IMR-90 (cell line): ENCODE results near the gene PREB. TPM values are rescaled to one million over a fixed set of nuclear protein-coding genes. Genes with fewer than 3 reads are reported as not detected.

Source experiments
- ATAC-seq: fragments of 200-7000 bp; cut with Tn5 transposase; 2 replicates; pipeline ENCODE4 v1.9.1; 2020; ENCODE audit warnings: low read depth, mild to moderate bottlenecking, moderate library complexity
- BruUV-seq: library from RNA; stranded (reverse); fragments of 400-500 nt; replicated peaks from 2 replicates; lab custom pipeline; 2021; lab: Mats Ljungman, UMichigan
- CTCF ChIA-PET: fragments of 300-600 bp; formaldehyde crosslinking; extraction: SDS; loops from one replicate; lab custom pipeline; 2021; ENCODE audit warnings: antibody characterized with exemption; lab: Yijun Ruan, JAX
- POLR2A ChIA-PET: fragments of 300-600 bp; sonication (Branson Sonifier 250); formaldehyde crosslinking; loops from one replicate; lab custom pipeline; 2022; ENCODE audit warnings: antibody characterized with exemption; ENCODE audit not compliant: unreplicated experiment; lab: Charles Lee
- DNase-seq: peaks from one replicate; pipeline ENCODE4 v3.0.0; 2013
- H2AFZ ChIP-seq: replicated peaks from 2 replicates; pipeline ENCODE3; 2013; ENCODE audit warnings: low read length, mild to moderate bottlenecking; ENCODE audit not compliant: poor library complexity
- H2AK5ac ChIP-seq: 2 replicates; pipeline ENCODE4 v1.6.1; 2013; ENCODE audit warnings: low read depth, low read length, inconsistent platforms
- H2AK9ac ChIP-seq: replicated peaks from 2 replicates; pipeline ENCODE3; 2013; ENCODE audit warnings: mild to moderate bottlenecking, low read depth, low read length, moderate library complexity; ENCODE audit not compliant: poor library complexity
- H2BK120ac ChIP-seq: 2 replicates; pipeline ENCODE4 v1.6.1; 2013; ENCODE audit warnings: low read depth, low read length, inconsistent platforms
- H2BK15ac ChIP-seq: 3 replicates; pipeline ENCODE4 v1.6.1; 2013; ENCODE audit warnings: low read depth, low read length, inconsistent platforms
- H2BK20ac ChIP-seq: 2 replicates; pipeline ENCODE4 v1.6.1; 2013; ENCODE audit warnings: low read depth, mild to moderate bottlenecking, inconsistent platforms, low read length, moderate library complexity
- H2BK5ac ChIP-seq: 2 replicates; pipeline ENCODE4 v1.6.1; 2013; ENCODE audit warnings: mild to moderate bottlenecking, low read depth, low read length, inconsistent platforms; ENCODE audit not compliant: poor library complexity, severe bottlenecking
- H3K14ac ChIP-seq: replicated peaks from 2 replicates; pipeline ENCODE4 v1.6.1; 2013; ENCODE audit warnings: low read depth, low read length, inconsistent platforms
- H3K18ac ChIP-seq: 2 replicates; pipeline ENCODE4 v1.6.1; 2013; ENCODE audit warnings: low read depth, low read length, control low read depth
- H3K23ac ChIP-seq: 2 replicates; pipeline ENCODE4 v1.6.1; 2013; ENCODE audit warnings: low read depth, low read length, inconsistent platforms
- H3K27ac ChIP-seq: 2 replicates; pipeline ENCODE4 v1.5.1; 2013; ENCODE audit warnings: mild to moderate bottlenecking, control low read depth, low read length; ENCODE audit not compliant: insufficient read depth
- H3K27me3 ChIP-seq: 2 replicates; pipeline ENCODE4 v1.6.1; 2013; ENCODE audit warnings: low read length; ENCODE audit not compliant: control insufficient read depth, insufficient read depth
- H3K36me3 ChIP-seq: 2 replicates; pipeline ENCODE4 v1.6.1; 2013; ENCODE audit warnings: low read length, mixed read lengths; ENCODE audit not compliant: control insufficient read depth, insufficient read depth
- H3K4ac ChIP-seq: 2 replicates; pipeline ENCODE4 v1.6.1; 2013; ENCODE audit warnings: low read depth, low read length, inconsistent platforms
- H3K4me1 ChIP-seq: 2 replicates; pipeline ENCODE4 v1.6.1; 2013; ENCODE audit warnings: low read length, mixed read lengths; ENCODE audit not compliant: control insufficient read depth, insufficient read depth
- H3K4me2 ChIP-seq: 2 replicates; pipeline ENCODE4 v1.6.1; 2013; ENCODE audit warnings: low read depth, mild to moderate bottlenecking, control low read depth, low read length, moderate library complexity
- H3K4me3 ChIP-seq: 2 replicates; pipeline ENCODE4 v1.5.1; 2013; ENCODE audit warnings: low read depth, mild to moderate bottlenecking, control low read depth, low read length, moderate library complexity; ENCODE audit not compliant: insufficient read depth
- H3K56ac ChIP-seq: 2 replicates; pipeline ENCODE4 v1.6.1; 2013; ENCODE audit warnings: low read length, inconsistent platforms; ENCODE audit not compliant: insufficient read depth; ENCODE audit errors: extremely low read depth
- H3K79me1 ChIP-seq, 2 experiments: 2 replicates each; pipeline ENCODE4 v1.6.1; 2013; ENCODE audit warnings: low read length in 2 of 2, inconsistent platforms in 1 of 2, low read depth in 1 of 2
- H3K9ac ChIP-seq: 2 replicates; pipeline ENCODE4 v1.6.1; 2013; ENCODE audit warnings: low read depth, low read length, control low read depth
- H3K9me1 ChIP-seq: 2 replicates; pipeline ENCODE4 v1.6.1; 2013; ENCODE audit warnings: low read length, inconsistent platforms; ENCODE audit not compliant: insufficient read depth
- H3K9me3 ChIP-seq: 2 replicates; pipeline ENCODE4 v1.6.1; 2013; ENCODE audit warnings: low read length; ENCODE audit not compliant: control insufficient read depth, insufficient read depth
- H4K20me1 ChIP-seq: 2 replicates; pipeline ENCODE4 v1.6.1; 2013; ENCODE audit warnings: low read length, inconsistent platforms; ENCODE audit not compliant: insufficient read depth
- H4K5ac ChIP-seq: 2 replicates; pipeline ENCODE4 v1.6.1; 2013; ENCODE audit warnings: mild to moderate bottlenecking, low read depth, low read length, control low read depth
- H4K8ac ChIP-seq, 2 experiments: 2 replicates each; pipeline ENCODE4 v1.6.1; 2013; ENCODE audit warnings: low read depth in 2 of 2, low read length in 2 of 2, control low read depth in 1 of 2, inconsistent platforms in 1 of 2
- H4K91ac ChIP-seq: 2 replicates; pipeline ENCODE4 v1.6.1; 2013; ENCODE audit warnings: low read depth, low read length, inconsistent platforms; ENCODE audit not compliant: insufficient read depth
- BHLHE40 ChIP-seq: fragments of 150-350 bp; IDR thresholded peaks from 2 replicates; pipeline ENCODE4 v1.6.1; 2016; ENCODE audit warnings: mild to moderate bottlenecking, low read depth, low read length
- CEBPB ChIP-seq: IDR thresholded peaks from 2 replicates; pipeline ENCODE4 v1.6.1; 2012; ENCODE audit warnings: low read depth, low read length, improper control_type of control experiment
- CTCF ChIP-seq: conservative IDR thresholded peaks from 2 replicates; pipeline ENCODE4 v1.5.1; 2012; ENCODE audit warnings: mild to moderate bottlenecking, low read depth, low read length, improper control_type of control experiment
- FOS ChIP-seq: fragments of 150-350 bp; IDR thresholded peaks from 2 replicates; pipeline ENCODE4 v1.6.1; 2016; ENCODE audit warnings: low read depth, low read length
- MXI1 ChIP-seq: IDR thresholded peaks from 2 replicates; pipeline ENCODE4 v1.6.1; 2012; ENCODE audit warnings: low read depth, mild to moderate bottlenecking, low read length, moderate library complexity, borderline replicate concordance
- RAD21 ChIP-seq: IDR thresholded peaks from 2 replicates; pipeline ENCODE4 v1.6.1; 2012; ENCODE audit warnings: low read length, improper control_type of control experiment
- SMC3 ChIP-seq: fragments of 150-350 bp; IDR thresholded peaks from 2 replicates; pipeline ENCODE4 v1.6.1; 2016; ENCODE audit warnings: low read depth, mild to moderate bottlenecking, antibody characterized with exemption, low read length, moderate library complexity
- USF2 ChIP-seq: fragments of 150-350 bp; IDR thresholded peaks from 2 replicates; pipeline ENCODE4 v1.6.1; 2017; ENCODE audit warnings: mild to moderate bottlenecking, antibody characterized with exemption, low read length, low read depth
- WGBS, 2 experiments: methylation state at CpG; one replicate each; pipeline versions ENCODE4 v1.1.5 to v1.1.7; 2013; ENCODE audit warnings: missing lambda C conversion rate in 2 of 2; ENCODE audit not compliant: insufficient read length in 1 of 2; ENCODE audit errors: extremely low coverage in 2 of 2; 5-methylcytosine and 5-hydroxymethylcytosine counted together
- dilution Hi-C: fragments of 300-500 bp; cut with HindIII; formaldehyde crosslinking; loops from one replicate; pipeline ENCODE4 v1.14.3; 2018; ENCODE audit warnings: low sequenced_read_pairs; ENCODE audit not compliant: unreplicated experiment
- in situ Hi-C: fragments of 300-500 bp; cut with MboI; formaldehyde crosslinking; loops from 3 replicates; pipeline ENCODE4 v1.14.3; 2019; ENCODE audit warnings: low sequenced_read_pairs, inconsistent platforms, mixed read lengths
- intact Hi-C: fragments of 100-400 bp; cut with micrococcal nuclease; formaldehyde crosslinking; loops from 2 replicates; pipeline ENCODE4 v1.10.0; 2022
- polyA plus RNA-seq, 3 experiments: library from polyadenylated mRNA; depleted of rRNA; stranded (reverse); fragments of >200 nt; gene quantifications; 2 replicates each; pipeline ENCODE4 v1.2.3, GENCODE V29; 2012; ENCODE audit warnings: low replicate concordance in 1 of 3
- total RNA-seq: library from RNA; depleted of rRNA; stranded (reverse); fragments of >200 nt; gene quantifications from 2 replicates; pipeline ENCODE4 v1.2.3, GENCODE V29; 2012

PREB gene
- total and polyA plus RNA-seq, 2 of the 4 experiments (the other 2 are of a cell fraction), result 38.9 to 52.2 TPM

GRCh38 chr2:27100036-27100435, 34.4 kb downstream of the PREB start:
- Histone ChIP-seq H3K18ac (no peak overlapping the region), H3K9me3 (no peaks in the 10 kb centered on the region), H3K56ac (no peak overlapping the region), H3K14ac (no peak overlapping the region), H3K27ac (no peak overlapping the region), H2AFZ (no peak overlapping the region), H3K79me1 (no peaks in the 10 kb centered on the region), H3K4me2 (no peak overlapping the region), H2BK20ac (no peak overlapping the region), H2BK15ac (no peak overlapping the region), H2AK5ac (no peak overlapping the region), H3K4me3 (no peak overlapping the region), H3K4me1 (0 out of 2 replicates have a peak, but pooled peaks cover 3% of the 10 kb centered on the region), H4K91ac (no peak overlapping the region), H4K8ac (no peak overlapping the region), H3K9ac (no peak overlapping the region), H2BK120ac (no peak overlapping the region), H3K9me1 (peaks cover 7% of the 10 kb centered on the region; the same call in 1 of the 2 replicates), H3K36me3 (no peaks in the 10 kb centered on the region), H3K23ac (no peak overlapping the region), H2BK5ac (no peak overlapping the region), H3K4ac (no peak overlapping the region), H3K27me3 (peaks cover 28% of the 10 kb centered on the region), H4K5ac (no peak overlapping the region), H2AK9ac (no peak overlapping the region), H4K20me1 (no peaks in the 10 kb centered on the region)
- no peak for TF ChIP-seq CTCF
- no peak for TF ChIP-seq SMC3
- no peak for TF ChIP-seq MXI1
- TF ChIP-seq FOS, result no peak
- TF ChIP-seq USF2, result no peak
- TF ChIP-seq BHLHE40, result no peak
- no peak for TF ChIP-seq RAD21
- TF ChIP-seq CEBPB, result no peak
- POLR2A ChIA-PET, result no interaction called here
- CTCF ChIA-PET, result interaction anchor here (0.8 to 1.7 kb wide), 3 partner anchors 91 to 203 kb away, joined by 3 to 4 read pairs (median 3); no protein-coding TSS in a partner anchor
- ATAC-seq, result no peak
- 71% methylated on average over 3 of the region's 10 CpGs; no CpG with 5 or more reads in 1 of the 2 experiments for WGBS, 2 experiments
- dilution Hi-C loops, result no loop called here
- intact Hi-C loops, result no loop called here
- no TSS peak for BruUV-seq
- DNase-seq, result no peak
- in situ Hi-C loops, result loop anchor here (5.0 kb wide), 1 partner anchor 97 kb away; no protein-coding TSS in a partner anchor
